IMR-90 (cell line): ENCODE measurements around the gene AEN.

ENCODE experiments used
- CEBPB ChIP-seq: IDR thresholded peaks from 2 replicates; pipeline ENCODE4 v1.6.1; 2012; ENCODE audit warnings: low read depth, low read length, improper control_type of control experiment
- FOS ChIP-seq: fragments of 150-350 bp; IDR thresholded peaks from 2 replicates; pipeline ENCODE4 v1.6.1; 2016; ENCODE audit warnings: low read depth, low read length
- MAFK ChIP-seq: IDR thresholded peaks from 2 replicates; pipeline ENCODE4 v1.6.1; 2012; ENCODE audit warnings: low read depth, low read length, improper control_type of control experiment
- MXI1 ChIP-seq: IDR thresholded peaks from 2 replicates; pipeline ENCODE4 v1.6.1; 2012; ENCODE audit warnings: low read depth, mild to moderate bottlenecking, low read length, moderate library complexity, borderline replicate concordance
- NFE2L2 ChIP-seq: fragments of 150-350 bp; IDR thresholded peaks from 2 replicates; pipeline ENCODE4 v1.6.1; 2016; ENCODE audit warnings: low read depth, mild to moderate bottlenecking, low read length
- POLR2A ChIP-seq: IDR thresholded peaks from 2 replicates; pipeline ENCODE4 v1.6.1; 2012; ENCODE audit warnings: mild to moderate bottlenecking, low read depth, low read length
- RAD21 ChIP-seq: IDR thresholded peaks from 2 replicates; pipeline ENCODE4 v1.6.1; 2012; ENCODE audit warnings: low read length, improper control_type of control experiment
- RFX5 ChIP-seq: IDR thresholded peaks from 2 replicates; pipeline ENCODE4 v1.8.0; 2012; ENCODE audit warnings: low read depth, mild to moderate bottlenecking, low read length, moderate library complexity
- SMC3 ChIP-seq: fragments of 150-350 bp; IDR thresholded peaks from 2 replicates; pipeline ENCODE4 v1.6.1; 2016; ENCODE audit warnings: low read depth, mild to moderate bottlenecking, antibody characterized with exemption, low read length, moderate library complexity
- TF ChIP-seq, protein P1 (sequence below): conservative IDR thresholded peaks from 2 replicates; pipeline ENCODE4 v1.5.1; 2012; ENCODE audit warnings: mild to moderate bottlenecking, low read depth, low read length, improper control_type of control experiment
- TF ChIP-seq, protein P2 (sequence below): fragments of 150-350 bp; IDR thresholded peaks from 2 replicates; pipeline ENCODE4 v1.6.1; 2017; ENCODE audit warnings: mild to moderate bottlenecking, antibody characterized with exemption, low read length, low read depth
- TF ChIP-seq, protein P3 (sequence below): fragments of 150-350 bp; IDR thresholded peaks from 2 replicates; pipeline ENCODE4 v1.6.1; 2016; ENCODE audit warnings: low read depth, mild to moderate bottlenecking, low read length, moderate library complexity, borderline replicate concordance

DNA sequence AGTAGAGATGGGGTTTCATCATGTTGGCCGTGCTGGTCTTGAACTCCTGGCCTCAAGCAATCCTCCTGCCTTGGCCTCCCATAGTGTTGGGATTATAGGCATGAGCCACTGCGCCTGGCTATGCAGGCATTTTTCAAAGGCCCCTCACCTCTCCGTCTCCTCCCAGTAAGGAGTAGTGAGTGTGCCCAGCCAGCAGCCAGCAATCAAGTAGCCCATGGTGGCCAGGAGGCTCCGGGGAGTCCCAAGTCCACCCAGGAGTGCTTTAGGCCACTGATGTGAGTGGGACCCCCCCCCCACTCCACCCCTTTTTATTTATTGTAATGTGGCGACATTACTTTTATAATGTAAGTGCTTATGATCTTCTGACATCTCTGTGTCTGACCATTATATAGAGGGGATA is 25.8 kb downstream of the AEN start:
- TF ChIP-seq MXI1 (no peak), POLR2A (no peak), NFE2L2 (no peak), MAFK (no peak), RAD21 (no peak), FOS (no peak), CEBPB (no peak), RFX5 (no peak), SMC3 (no peak)
- TF ChIP-seq, protein P1, sequence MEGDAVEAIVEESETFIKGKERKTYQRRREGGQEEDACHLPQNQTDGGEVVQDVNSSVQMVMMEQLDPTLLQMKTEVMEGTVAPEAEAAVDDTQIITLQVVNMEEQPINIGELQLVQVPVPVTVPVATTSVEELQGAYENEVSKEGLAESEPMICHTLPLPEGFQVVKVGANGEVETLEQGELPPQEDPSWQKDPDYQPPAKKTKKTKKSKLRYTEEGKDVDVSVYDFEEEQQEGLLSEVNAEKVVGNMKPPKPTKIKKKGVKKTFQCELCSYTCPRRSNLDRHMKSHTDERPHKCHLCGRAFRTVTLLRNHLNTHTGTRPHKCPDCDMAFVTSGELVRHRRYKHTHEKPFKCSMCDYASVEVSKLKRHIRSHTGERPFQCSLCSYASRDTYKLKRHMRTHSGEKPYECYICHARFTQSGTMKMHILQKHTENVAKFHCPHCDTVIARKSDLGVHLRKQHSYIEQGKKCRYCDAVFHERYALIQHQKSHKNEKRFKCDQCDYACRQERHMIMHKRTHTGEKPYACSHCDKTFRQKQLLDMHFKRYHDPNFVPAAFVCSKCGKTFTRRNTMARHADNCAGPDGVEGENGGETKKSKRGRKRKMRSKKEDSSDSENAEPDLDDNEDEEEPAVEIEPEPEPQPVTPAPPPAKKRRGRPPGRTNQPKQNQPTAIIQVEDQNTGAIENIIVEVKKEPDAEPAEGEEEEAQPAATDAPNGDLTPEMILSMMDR, result no peak
- TF ChIP-seq, protein P2, sequence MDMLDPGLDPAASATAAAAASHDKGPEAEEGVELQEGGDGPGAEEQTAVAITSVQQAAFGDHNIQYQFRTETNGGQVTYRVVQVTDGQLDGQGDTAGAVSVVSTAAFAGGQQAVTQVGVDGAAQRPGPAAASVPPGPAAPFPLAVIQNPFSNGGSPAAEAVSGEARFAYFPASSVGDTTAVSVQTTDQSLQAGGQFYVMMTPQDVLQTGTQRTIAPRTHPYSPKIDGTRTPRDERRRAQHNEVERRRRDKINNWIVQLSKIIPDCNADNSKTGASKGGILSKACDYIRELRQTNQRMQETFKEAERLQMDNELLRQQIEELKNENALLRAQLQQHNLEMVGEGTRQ, result no peak
- TF ChIP-seq, protein P3, sequence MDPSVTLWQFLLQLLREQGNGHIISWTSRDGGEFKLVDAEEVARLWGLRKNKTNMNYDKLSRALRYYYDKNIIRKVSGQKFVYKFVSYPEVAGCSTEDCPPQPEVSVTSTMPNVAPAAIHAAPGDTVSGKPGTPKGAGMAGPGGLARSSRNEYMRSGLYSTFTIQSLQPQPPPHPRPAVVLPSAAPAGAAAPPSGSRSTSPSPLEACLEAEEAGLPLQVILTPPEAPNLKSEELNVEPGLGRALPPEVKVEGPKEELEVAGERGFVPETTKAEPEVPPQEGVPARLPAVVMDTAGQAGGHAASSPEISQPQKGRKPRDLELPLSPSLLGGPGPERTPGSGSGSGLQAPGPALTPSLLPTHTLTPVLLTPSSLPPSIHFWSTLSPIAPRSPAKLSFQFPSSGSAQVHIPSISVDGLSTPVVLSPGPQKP, result no peak
